HEK293T (cell line): ENCODE measurements around the gene TENM3.

Experiments used
- CTCF ChIA-PET: fragments of 350-600 bp; formaldehyde crosslinking; extraction: SDS; loops from one replicate; lab custom pipeline; 2021; ENCODE audit warnings: antibody characterized with exemption, inconsistent platforms; lab: Yijun Ruan, JAX
- POLR2A ChIA-PET: fragments of 350-600 bp; formaldehyde crosslinking; extraction: SDS; loops from one replicate; lab custom pipeline; 2020; ENCODE audit warnings: antibody characterized with exemption, inconsistent platforms; lab: Yijun Ruan, JAX
- DNase-seq: peaks from one replicate; pipeline ENCODE4 v3.0.0; 2012; ENCODE audit warnings: mixed read lengths; ENCODE audit errors: extremely low spot score
- ARNT ChIP-seq: fragments of 450-650 bp; IDR thresholded peaks from 2 replicates; pipeline ENCODE4 v1.6.1; 2017; ENCODE audit warnings: mild to moderate bottlenecking
- BHLHE40 ChIP-seq: fragments of 450-650 bp; IDR thresholded peaks from 2 replicates; pipeline ENCODE4 v1.6.1; 2016; ENCODE audit warnings: mild to moderate bottlenecking, moderate library complexity, borderline replicate concordance
- CTBP1 ChIP-seq: fragments of 450-650 bp; IDR thresholded peaks from 2 replicates; pipeline ENCODE4 v1.6.1; 2016; ENCODE audit warnings: borderline replicate concordance
- ELF4 ChIP-seq: fragments of 450-650 bp; IDR thresholded peaks from 2 replicates; pipeline ENCODE4 v1.6.1; 2017; ENCODE audit warnings: antibody characterized with exemption
- FOXA1 ChIP-seq: fragments of 450-650 bp; IDR thresholded peaks from 2 replicates; pipeline ENCODE4 v1.6.1; 2016; ENCODE audit warnings: mild to moderate bottlenecking
- FOXK2 ChIP-seq: fragments of 450-650 bp; IDR thresholded peaks from 2 replicates; pipeline ENCODE4 v1.6.1; 2016; ENCODE audit warnings: mild to moderate bottlenecking
- FOXM1 ChIP-seq: fragments of 450-650 bp; IDR thresholded peaks from 2 replicates; pipeline ENCODE4 v1.6.1; 2017; ENCODE audit warnings: mild to moderate bottlenecking, borderline replicate concordance
- HDGF ChIP-seq: fragments of 450-650 bp; IDR thresholded peaks from 2 replicates; pipeline ENCODE4 v1.6.1; 2017; ENCODE audit warnings: antibody characterized with exemption, borderline replicate concordance
- L3MBTL2 ChIP-seq: fragments of 450-650 bp; conservative IDR thresholded peaks from 2 replicates; pipeline ENCODE4 v1.6.1; 2016; ENCODE audit warnings: mild to moderate bottlenecking
- LEF1 ChIP-seq: fragments of 450-650 bp; IDR thresholded peaks from 2 replicates; pipeline ENCODE4 v1.6.1; 2017; ENCODE audit warnings: mild to moderate bottlenecking, borderline replicate concordance
- NFRKB ChIP-seq: fragments of 450-650 bp; IDR thresholded peaks from 2 replicates; pipeline ENCODE4 v1.6.1; 2016; ENCODE audit warnings: mild to moderate bottlenecking, moderate library complexity
- PKNOX1 ChIP-seq: fragments of 450-650 bp; IDR thresholded peaks from 2 replicates; pipeline ENCODE4 v1.6.1; 2016
- SP1 ChIP-seq: fragments of 450-650 bp; IDR thresholded peaks from 2 replicates; pipeline ENCODE4 v1.6.1; 2017
- SUZ12 ChIP-seq: fragments of 450-650 bp; IDR thresholded peaks from 2 replicates; pipeline ENCODE4 v1.6.1; 2016; ENCODE audit warnings: mild to moderate bottlenecking
- TARDBP ChIP-seq: fragments of 450-650 bp; IDR thresholded peaks from 2 replicates; pipeline ENCODE4 v1.6.1; 2016
- ZNF384 ChIP-seq: fragments of 450-650 bp; IDR thresholded peaks from 2 replicates; pipeline ENCODE4 v1.6.1; 2016

The TENM3 gene

GRCh38 chr4:182494103-182494502, 250.9 kb downstream of the TENM3 start:
- ChIA-PET CTCF (no interaction called here), POLR2A (no interaction called here)
- TF ChIP-seq CTBP1, result no peak
- TF ChIP-seq HDGF, result no peak
- TF ChIP-seq L3MBTL2, result no peak
- TF ChIP-seq LEF1, result no peak
- no peak for TF ChIP-seq SUZ12
- no peak for TF ChIP-seq FOXA1
- no peak for TF ChIP-seq NFRKB
- TF ChIP-seq FOXM1, result no peak
- no peak for DNase-seq

- DNase-seq, result no peak
- CTCF ChIA-PET, result interaction anchor here (0.7 to 1.5 kb wide), 2 partner anchors 8 to 284 kb away, joined by 3 read pairs; no protein-coding TSS in a partner anchor
- POLR2A ChIA-PET, result no interaction called here
- TF ChIP-seq SP1 (no peak), NFRKB (no peak), ELF4 (no peak), BHLHE40 (no peak), ZNF384 (no peak), ARNT (no peak), FOXK2 (no peak), L3MBTL2 (no peak), HDGF (no peak), CTBP1 (no peak), SUZ12 (no peak), PKNOX1 (no peak), FOXA1 (no peak), LEF1 (no peak), FOXM1 (no peak), TARDBP (no peak)
Measured at GRCh38 chr4:182495031-182495430, 251.8 kb downstream of the TENM3 start.

- TF ChIP-seq HDGF (no peak), NFRKB (no peak), TARDBP (no peak)
- CTCF ChIA-PET, result interaction anchor here (0.7 to 1.5 kb wide), 3 partner anchors 9 to 285 kb away, joined by 3 to 4 read pairs (median 3); no protein-coding TSS in a partner anchor
- POLR2A ChIA-PET, result no interaction called here
- DNase-seq, result no peak
Measured at GRCh38 chr4:182495645-182496385, 252.6 kb downstream of the TENM3 start.

GRCh38 chr4:182496408-182496807, 253.2 kb downstream of the TENM3 start:
- CTCF ChIA-PET, result interaction anchor here (1.1 kb wide), 1 partner anchor 283 kb away, joined by 4 read pairs; no protein-coding TSS in a partner anchor
- peak; percentile 33; the same call in 1 of the 2 replicates for TF ChIP-seq CTBP1
- no peak for TF ChIP-seq LEF1
- TF ChIP-seq PKNOX1, result peak; percentile 57
- POLR2A ChIA-PET, result no interaction called here
- DNase-seq, result no peak

- TF ChIP-seq L3MBTL2 (no peak), ZNF384 (no peak), CTBP1 (no peak), ARNT (no peak), FOXA1 (no peak), SP1 (no peak), PKNOX1 (no peak), NFRKB (no peak), ELF4 (no peak), FOXK2 (no peak)
- CTCF ChIA-PET, result no interaction called here
- DNase-seq, result no peak
- POLR2A ChIA-PET, result no interaction called here
Measured at GRCh38 chr4:182502064-182502463, 258.9 kb downstream of the TENM3 start.

GRCh38 chr4:182504463-182504862, 261.3 kb downstream of the TENM3 start:
- no peak for DNase-seq
- CTCF ChIA-PET, result no interaction called here
- TF ChIP-seq HDGF, result no peak
- no peak for TF ChIP-seq SP1
- no peak for TF ChIP-seq NFRKB
- TF ChIP-seq TARDBP, result no peak
- no peak for TF ChIP-seq SUZ12
- no peak for TF ChIP-seq PKNOX1
- TF ChIP-seq FOXK2, result no peak
- TF ChIP-seq BHLHE40, result no peak
- no peak for TF ChIP-seq CTBP1
- TF ChIP-seq FOXM1, result no peak
- TF ChIP-seq ARNT, result no peak
- no peak for TF ChIP-seq ZNF384
- POLR2A ChIA-PET, result no interaction called here
